ENCODE measurements around the gene PUS3.
"Not testable (repeated sequence)": the region's sequence is repeated elsewhere in the genome, so short reads cannot be mapped to it uniquely, and the experiment has no call there.

The PUS3 gene

GRCh38 chr11:125916683-125917347, 13.8 kb upstream of the PUS3 start:
- DNase-seq (ENCODE audit: low read depth in 2 of 2) = no peak

- DNase-seq (ENCODE audit: low read depth in 2 of 2) = not testable (repeated sequence)
Observed at GRCh38 chr11:125914601-125915000, 11.6 kb upstream of the PUS3 start.

- no peak for DNase-seq (ENCODE audit: low read depth in 2 of 2)
Observed at GRCh38 chr11:125910226-125910849, 7.3 kb upstream of the PUS3 start.

GRCh38 chr11:125904678-125905077, 1.7 kb upstream of the PUS3 start:
- DNase-seq (ENCODE audit: low read depth in 2 of 2) = no peak

- no peak for DNase-seq (ENCODE audit: low read depth in 2 of 2)
Observed at GRCh38 chr11:125903711-125904659, 979 bp upstream of the PUS3 start, which contains the start of gene DDX25. DDX25 (plus strand) TSS chr11:125904508; CDS start chr11:125904518, 10 bp downstream.

GRCh38 chr11:125902277-125902926, 604 bp downstream of the PUS3 start:
- no peak for DNase-seq (ENCODE audit: low read depth in 2 of 2)

- no peak for DNase-seq (ENCODE audit: low read depth in 2 of 2)
Observed at GRCh38 chr11:125901872-125902271, 1.1 kb downstream of the PUS3 start.

GRCh38 chr11:125892994-125893393, 10.0 kb downstream of the PUS3 start:
- DNase-seq (ENCODE audit: low read depth in 2 of 2) = no peak

- DNase-seq (ENCODE audit: low read depth in 2 of 2) = no peak
Observed at GRCh38 chr11:125892071-125892470, 10.9 kb downstream of the PUS3 start.

GRCh38 chr11:125890447-125891100, 12.4 kb downstream of the PUS3 start:
- DNase-seq (ENCODE audit: low read depth in 2 of 2) = no peak

- DNase-seq (ENCODE audit: low read depth in 2 of 2) = peak; percentile 88 to 93
Observed at GRCh38 chr11:125887373-125888324, 15.4 kb downstream of the PUS3 start, which contains the start of gene HYLS1. HYLS1 (plus strand) TSS chr11:125887668; CDS start chr11:125899369, 11,701 bp downstream.

- DNase-seq (ENCODE audit: low read depth in 2 of 2) = peak; percentile 11 to 20
Observed at GRCh38 chr11:125886997-125887372, 16.0 kb downstream of the PUS3 start.

- no peak for DNase-seq (ENCODE audit: low read depth in 2 of 2)
Observed at GRCh38 chr11:125883375-125883774, 19.6 kb downstream of the PUS3 start.

- DNase-seq (ENCODE audit: low read depth in 2 of 2) = no peak
Observed at GRCh38 chr11:125881291-125881690, 21.7 kb downstream of the PUS3 start.

GRCh38 chr11:125874556-125875124, 28.4 kb downstream of the PUS3 start:
- DNase-seq (ENCODE audit: low read depth in 2 of 2) = peak; percentile 27 to 31

- no peak for DNase-seq (ENCODE audit: low read depth in 2 of 2)
Observed at GRCh38 chr11:125873881-125874555, 29.0 kb downstream of the PUS3 start.

GRCh38 chr11:125872138-125872491, 30.9 kb downstream of the PUS3 start:
- no peak for DNase-seq (ENCODE audit: low read depth in 2 of 2)

GRCh38 chr11:125871391-125872137, 31.4 kb downstream of the PUS3 start:
- DNase-seq (ENCODE audit: low read depth in 2 of 2) = no peak

Measured in activated CD4-positive, alpha-beta T cell treated with anti-CD3 and anti-CD28 coated beads for 24 hours (primary cell).